ENCODE data around the gene POLE.

POLE gene

DNA sequence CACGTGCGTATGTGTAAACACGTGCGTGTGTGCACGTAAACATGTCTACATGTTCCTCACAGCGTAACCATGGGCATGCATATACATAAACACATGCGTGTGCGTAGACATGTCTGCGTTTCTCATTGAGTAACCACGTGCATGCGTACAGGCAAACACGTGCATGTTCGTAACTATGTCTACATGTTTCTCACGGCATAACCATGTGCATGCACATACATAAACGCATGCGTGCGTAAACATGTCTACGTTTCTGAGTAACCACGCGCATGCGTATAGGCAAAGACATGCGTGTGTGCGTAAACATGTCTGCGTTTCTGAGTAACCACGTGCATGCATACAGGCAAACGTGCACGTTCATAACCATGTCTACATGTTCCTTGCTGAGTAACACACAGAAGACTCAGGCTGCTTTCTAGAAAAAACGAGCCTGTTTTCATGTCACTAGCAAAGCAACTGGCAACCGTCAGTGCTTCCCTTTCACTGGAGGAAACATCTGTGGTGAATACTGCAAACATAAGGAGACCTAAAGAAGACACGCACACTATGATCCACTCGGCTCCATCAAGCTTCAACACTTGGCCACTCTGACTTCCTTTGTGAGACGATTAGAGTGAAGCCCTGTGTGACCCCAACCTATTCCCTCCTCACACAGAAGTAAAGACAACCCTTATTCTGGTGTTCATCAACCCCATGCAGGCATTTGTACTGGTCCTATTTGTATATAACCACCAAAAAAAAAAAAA lies 28.8 kb downstream of the POLE start:
- no peak for DNase-seq (ENCODE audit: extremely low read depth in 1 of 2, low read depth in 1 of 2)

DNA sequence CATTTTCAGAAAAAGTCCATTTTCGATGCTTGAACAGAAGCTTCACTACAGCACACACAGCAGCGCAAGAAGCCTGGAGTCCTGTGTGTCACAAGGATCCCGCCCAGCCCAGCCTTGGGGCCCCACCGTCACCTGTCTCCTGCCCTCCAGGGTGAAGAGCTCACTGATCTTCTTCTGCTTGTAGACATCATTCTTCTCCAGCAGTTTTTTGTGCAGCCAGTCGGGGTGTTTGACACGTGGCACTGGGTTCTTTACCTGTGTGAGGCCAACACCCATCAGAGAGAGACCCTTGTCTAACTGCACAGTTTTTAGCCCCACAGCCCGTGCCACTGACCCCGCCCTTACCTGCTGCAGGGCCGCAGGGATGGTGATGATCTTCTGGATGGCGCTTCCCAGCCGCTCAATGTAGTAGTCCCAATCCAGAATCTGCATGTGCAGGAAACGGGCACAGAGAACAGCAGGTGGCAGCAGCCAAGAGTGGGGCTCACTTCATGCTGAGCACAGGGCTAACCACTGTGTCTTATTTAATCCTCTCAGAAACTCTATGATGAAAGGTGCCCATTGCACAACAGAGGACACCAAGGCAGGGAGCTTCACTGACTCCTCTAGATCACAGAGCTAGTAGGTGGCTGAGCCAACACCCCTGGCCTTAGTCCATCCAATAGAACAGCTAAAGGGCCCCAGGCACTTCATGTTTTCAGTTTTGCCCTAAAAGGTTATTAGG lies 30.0 kb downstream of the POLE start:
- DNase-seq (ENCODE audit: extremely low read depth in 1 of 2, low read depth in 1 of 2), result no peak

DNA sequence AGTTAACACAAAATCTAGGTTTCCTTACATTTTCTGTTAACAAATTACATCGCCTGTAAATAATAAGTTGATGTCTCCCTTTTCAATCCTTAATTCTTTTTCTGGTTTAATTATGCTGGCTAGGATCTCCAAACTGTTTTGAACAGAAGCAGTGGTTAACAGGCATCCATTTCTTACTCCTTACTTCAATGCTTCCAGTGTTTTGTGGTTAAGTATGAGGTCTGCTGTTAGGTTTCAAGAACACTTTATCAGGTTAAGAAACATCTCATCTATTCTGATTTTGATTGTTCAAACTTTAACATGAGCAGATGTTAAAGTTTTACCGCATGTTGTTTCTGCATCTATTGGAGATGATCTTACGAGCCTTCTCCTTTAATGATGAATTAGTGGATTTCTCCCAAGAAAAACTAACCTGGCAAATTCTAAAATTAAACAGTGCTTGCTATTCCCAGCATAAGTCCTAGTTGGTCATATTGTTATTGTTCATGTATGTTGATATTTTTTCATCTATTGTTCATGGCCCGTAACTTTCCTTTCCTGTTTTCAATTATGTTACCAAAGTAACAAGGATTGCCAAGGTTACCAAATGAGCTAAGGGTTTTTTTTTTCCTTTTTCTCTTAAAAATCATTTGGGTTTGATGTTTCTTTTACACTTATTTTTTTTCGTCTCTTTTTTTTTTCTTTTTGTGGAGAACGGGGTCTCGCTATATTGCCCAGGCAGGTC lies 33.4 kb downstream of the POLE start:
- no peak for DNase-seq (ENCODE audit: extremely low read depth in 1 of 2, low read depth in 1 of 2)

DNA sequence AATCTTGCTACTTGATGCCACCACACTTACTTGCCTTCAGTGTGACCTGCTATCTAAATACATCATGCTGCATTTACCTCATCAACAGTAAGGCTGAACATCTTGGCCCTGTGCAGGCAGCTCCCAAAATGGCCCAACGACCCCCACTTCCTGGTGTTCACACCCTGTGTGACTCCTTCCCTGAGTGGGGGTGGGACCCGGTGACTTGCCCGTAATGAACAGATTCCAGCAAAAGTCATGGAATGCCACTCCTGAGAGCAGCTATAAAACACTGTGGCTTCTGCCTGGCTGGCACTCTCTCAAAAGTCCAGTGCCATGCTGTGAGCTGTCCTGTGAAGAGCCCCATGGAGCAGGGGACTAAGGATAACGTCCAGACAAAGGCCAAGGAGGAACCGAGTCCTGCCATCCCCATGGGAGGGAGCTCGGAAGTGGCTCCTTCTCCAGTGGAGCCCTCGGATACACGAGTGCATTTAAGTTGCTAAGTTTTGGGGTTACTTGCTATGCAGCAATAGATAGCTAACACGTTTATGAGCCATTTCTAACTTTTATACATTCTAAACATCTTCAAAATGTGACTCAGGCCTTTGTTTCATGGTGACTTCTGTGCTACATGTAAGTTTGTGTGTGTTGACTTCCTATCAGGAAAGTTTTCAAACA lies 35.6 kb downstream of the POLE start:
- DNase-seq (ENCODE audit: extremely low read depth in 1 of 2, low read depth in 1 of 2), result no peak

DNA sequence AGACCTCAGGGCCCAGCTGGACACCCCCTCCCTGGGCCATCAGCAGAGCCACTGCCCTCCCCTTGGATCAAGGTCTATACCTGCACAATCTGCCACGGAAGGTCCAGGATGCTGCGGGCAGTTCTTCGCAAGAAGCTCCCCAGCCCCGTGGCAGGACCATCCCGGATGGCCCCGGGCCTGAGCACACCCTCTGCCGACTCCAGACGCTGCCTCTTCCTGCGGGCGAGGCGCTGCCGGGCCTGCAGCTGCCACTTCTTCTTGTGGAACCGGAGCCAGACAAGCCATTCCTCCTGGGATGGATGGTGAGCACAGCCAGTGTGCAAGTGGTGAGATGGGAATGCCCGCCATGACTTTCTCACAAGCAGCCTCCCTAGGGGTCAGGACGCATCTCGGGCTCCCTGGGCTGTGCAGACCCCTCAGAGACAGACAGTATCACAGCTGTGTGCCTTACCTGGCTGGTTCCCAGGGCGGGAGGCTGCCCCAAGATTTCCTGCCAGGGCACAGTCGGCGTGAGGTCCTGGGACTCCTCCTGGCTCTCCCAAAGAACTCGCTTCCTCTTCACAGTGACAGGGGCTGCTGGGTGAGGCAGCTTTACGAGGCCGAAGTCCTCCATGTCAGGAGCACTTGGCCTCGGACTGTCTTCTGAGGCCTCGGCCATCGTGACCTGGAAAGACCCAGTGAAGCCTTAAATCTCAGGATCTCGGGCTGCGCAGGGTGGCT lies 37.8 kb downstream of the POLE start:
- no peak for DNase-seq (ENCODE audit: extremely low read depth in 1 of 2, low read depth in 1 of 2)

DNA sequence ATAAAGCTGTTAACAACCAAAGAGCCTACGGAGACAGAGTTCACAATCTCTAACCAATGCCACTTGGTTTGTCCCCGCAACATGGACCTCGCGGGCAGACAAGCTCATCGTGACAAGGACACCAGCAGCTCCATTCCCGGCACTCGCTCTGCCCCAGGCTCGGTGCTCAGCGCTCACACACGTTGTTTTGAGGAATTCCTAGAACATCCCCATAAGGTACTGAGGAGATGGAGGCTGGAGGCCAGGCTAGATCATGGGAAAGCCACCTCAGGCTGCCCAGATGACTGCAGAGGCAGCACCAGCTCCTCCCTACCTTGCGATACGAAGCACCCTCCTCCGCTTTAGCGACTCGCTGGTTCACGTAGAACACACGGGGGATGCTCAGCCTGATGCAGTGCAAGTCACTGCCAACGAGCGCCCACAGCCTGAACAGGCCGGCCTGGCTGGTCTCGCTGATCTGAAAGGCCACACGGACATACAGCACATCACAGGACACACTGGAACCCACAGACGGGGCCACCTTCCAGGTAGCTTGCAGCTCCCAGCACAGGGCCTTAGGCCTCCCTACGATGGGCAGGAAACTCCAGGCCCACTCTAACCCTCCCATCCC lies 38.4 kb downstream of the POLE start:
- DNase-seq (ENCODE audit: extremely low read depth in 1 of 2, low read depth in 1 of 2), result no peak

DNA sequence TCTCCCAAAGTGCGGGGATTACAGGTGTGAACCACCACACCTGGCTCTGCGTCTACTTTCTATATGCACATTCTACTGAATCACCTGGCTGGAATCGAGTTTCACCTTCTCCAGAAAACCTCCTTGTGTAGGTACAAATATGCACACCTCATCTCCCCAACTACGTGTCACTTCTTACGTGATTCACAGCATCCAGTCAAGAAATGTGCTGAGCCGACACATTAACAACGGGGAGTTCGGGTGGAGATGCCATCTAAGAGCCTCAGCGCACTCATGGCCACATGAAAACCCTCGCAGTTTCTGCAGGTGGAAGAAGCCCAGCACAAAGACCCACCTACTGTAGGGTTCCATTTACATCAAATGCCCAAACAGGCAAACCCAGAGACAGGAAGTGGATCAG lies 39.3 kb downstream of the POLE start:
- no peak for DNase-seq (ENCODE audit: extremely low read depth in 1 of 2, low read depth in 1 of 2)

DNA sequence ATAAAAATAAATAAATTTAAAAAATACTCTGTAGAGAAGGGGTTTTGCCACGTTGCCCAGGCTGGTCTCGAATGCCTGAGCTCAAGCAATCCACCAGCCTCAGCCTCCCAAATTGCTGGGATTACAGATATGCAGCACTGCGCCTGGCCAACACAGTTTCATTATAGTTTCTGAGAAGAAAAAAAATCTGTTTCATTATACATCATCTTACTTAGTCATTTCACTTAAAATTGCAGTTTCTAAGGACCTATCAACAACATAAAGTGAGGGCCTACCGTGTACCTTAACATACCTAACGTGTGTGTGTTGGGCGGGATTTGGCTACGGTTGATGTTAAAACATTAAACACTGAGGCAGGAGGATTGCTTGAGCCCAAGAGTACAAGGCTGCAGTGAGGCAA lies 40.3 kb downstream of the POLE start:
- DNase-seq (ENCODE audit: extremely low read depth in 1 of 2, low read depth in 1 of 2), result no peak

DNA sequence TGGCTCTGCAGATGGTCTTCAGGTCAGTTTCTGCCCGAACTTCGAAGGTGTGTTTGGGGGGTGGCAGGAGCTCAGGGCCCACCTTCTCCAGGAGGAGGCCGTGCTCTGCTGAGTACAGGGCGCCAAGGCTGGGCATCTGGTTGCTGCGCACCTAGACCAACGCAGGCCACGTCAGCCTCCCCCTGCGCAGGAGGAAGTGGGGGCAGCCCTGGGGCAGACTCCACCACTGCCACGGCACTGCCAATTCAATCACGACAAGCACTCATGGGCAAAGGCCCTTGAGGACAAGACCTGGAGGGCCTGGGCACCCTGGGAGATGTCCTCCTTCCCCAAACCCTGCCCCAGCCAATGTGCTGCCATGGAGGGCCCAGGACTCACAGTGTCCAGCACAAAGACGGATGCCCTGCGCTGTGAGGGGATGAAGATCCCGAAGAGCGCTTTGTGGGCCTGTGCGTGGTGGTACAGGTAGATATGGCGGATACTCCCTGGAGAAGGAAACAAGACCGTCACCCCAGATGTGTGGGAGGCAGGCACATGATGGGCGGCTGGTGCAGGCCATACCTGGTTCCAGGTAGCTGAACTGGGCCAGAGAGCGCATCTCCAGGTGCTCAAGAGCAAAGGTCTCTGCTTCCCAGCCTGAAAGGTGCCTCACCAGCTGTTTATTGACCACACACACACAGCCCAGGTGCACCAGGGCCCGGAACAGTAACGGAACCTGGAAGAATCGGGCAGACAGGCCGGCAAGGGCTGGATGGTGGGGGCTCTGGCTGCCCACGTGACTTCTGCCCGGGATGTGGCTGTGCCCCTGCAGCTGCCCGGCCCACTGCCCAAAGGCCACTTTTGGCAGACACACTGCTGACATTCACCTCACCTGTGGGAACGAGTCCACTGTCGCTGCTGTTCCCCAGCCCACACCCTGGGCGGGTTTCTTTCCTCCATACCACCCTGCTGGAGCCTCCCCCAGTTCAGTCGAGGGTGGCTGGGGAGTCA lies 44.0 kb downstream of the POLE start:
- DNase-seq (ENCODE audit: extremely low read depth in 1 of 2, low read depth in 1 of 2), result no peak

DNA sequence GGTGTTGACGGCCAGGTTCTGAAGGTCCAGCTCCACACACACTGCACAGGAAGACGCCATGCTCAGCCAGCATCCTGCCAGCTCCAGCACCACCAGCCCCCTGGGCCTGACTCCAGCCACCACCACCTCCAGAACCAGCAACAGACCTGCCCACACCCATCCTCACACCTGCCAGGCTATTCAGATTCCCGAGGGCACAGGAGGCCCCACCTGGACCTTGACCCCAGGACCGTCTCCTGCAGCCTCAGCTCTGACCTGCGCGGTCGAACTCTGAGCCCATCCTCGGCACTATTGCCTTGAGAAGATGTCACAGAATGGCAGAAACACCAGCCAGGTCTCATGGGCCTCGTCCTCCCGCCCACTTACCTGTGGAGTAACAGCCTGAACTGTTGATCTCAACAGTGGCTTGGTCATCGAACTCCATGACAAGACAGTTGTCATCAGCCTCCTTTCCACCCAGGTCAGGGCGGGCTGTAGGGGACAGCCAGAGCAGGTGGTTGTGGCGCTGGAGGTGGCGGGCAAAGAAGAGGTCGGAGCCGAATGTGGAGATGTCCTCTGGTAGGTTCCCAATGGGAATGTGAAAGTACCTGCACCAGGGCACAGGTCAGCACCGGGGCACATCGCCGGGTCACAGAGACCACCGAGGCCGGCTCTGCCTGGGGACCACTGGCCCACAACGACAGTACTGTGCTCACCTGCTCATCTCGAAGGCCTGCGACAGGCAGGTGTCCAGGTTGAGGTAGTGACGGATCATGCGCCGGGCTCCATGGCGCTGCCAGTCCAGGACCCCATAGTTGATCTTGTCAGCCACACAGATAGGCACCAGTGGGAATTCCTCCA lies 45.1 kb downstream of the POLE start:
- no peak for DNase-seq (ENCODE audit: extremely low read depth in 1 of 2, low read depth in 1 of 2)

DNA sequence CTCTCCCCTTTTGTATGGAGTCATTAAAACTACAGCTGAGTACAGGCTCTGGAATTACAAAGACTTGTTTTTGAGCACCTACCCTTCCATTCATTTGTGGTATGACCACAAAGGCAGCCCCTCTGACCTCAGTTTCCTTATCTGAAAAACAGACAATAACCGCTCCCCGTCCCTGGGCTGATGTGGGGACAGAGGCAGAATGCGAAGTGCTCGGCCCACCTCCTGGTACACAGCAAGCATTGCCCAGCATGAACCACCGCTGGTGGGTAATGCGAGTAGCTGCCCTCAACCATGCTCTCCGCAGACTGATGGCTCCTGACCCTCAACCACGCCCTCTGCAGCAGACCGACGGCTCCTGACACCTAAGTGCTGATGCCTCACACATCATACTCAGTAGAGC lies 46.2 kb downstream of the POLE start:
- DNase-seq (ENCODE audit: extremely low read depth in 1 of 2, low read depth in 1 of 2), result no peak

DNA sequence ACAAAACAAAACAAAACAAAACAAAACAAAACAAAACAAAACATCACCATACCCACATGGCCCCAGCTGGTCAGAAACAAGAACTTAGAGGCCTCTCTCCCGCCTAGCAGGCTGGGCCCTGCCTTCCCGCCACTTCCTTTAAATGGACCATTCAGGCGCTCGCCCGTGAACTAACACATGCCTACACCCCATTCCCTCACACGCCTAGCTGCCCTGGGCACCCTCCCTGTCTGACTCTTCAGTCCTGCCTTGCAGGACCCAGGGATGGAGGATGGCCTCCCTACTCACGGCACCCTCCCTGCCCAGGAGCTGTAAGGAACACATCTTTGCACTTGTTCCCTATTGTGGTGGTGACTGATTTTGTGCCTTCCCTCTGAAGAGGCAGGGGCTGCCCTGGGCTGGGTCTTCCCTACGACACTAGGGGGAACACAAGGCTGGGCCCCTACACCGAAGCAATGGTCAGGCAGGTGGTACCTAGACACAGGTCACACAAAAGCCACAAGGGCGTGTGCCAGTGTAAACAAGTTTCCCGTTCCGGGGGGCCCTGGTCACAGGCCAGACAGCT lies 47.1 kb downstream of the POLE start:
- no peak for DNase-seq (ENCODE audit: extremely low read depth in 1 of 2, low read depth in 1 of 2)

DNA sequence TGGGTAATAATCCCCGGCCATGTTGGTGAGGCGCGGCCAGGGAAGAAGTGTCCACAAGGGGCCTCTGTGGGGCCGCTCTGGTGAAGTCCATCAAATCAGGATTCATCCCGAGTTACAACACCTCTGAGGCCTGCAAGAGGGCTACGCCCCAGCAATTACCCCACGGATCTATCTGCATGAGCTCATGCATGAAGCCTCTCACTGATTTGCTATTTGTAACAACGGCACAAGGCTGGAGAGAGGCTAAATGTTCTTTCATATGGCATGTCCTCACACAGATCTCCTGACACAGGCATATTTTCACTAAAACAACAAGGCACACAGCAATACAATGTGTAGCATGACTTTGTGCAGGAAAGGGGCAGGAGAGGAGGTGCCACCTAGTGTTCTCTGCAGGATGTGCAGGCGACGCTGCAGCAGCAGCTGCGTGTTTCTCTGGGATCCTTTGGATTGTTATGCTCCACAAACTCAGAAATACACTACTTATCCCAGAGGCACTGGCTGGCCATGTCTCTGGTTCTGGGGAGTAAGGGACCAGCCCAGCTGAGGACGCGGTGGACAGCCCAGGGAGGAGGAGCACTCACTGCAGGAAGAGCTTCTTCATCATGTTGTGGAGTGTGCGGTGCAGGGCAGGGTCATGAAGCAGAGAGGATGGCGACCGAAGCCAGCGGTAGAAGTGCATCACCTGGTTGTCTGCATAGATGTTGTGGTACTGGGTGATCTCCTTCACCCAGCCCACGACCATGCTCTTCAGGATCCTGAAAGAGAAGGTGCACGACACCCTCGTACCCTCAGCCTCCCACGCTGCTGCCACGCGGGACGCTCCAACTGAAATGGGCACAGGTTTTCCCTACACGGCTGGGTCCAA lies 48.4 kb downstream of the POLE start:
- DNase-seq (ENCODE audit: extremely low read depth in 1 of 2, low read depth in 1 of 2), result no peak

DNA sequence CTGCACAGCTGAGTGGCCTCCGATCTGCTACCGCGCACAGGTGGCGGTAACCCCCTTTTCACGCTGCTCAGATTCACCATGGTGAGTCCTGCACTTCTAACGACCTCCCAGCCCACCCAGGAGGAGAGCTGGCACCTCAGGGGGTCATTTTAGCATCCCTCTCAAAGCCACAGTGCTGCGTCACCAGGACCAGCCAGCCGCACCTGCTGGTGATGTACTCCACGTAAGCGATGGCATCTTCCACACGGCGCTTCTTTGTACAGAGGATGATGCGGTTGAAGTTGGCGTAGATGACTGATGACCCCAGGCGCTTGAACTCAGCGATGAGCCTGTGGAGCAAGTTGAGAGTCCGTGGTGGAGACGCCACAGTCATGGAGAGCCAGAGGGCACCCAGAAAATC lies 49.3 kb downstream of the POLE start:
- no peak for DNase-seq (ENCODE audit: extremely low read depth in 1 of 2, low read depth in 1 of 2)

DNA sequence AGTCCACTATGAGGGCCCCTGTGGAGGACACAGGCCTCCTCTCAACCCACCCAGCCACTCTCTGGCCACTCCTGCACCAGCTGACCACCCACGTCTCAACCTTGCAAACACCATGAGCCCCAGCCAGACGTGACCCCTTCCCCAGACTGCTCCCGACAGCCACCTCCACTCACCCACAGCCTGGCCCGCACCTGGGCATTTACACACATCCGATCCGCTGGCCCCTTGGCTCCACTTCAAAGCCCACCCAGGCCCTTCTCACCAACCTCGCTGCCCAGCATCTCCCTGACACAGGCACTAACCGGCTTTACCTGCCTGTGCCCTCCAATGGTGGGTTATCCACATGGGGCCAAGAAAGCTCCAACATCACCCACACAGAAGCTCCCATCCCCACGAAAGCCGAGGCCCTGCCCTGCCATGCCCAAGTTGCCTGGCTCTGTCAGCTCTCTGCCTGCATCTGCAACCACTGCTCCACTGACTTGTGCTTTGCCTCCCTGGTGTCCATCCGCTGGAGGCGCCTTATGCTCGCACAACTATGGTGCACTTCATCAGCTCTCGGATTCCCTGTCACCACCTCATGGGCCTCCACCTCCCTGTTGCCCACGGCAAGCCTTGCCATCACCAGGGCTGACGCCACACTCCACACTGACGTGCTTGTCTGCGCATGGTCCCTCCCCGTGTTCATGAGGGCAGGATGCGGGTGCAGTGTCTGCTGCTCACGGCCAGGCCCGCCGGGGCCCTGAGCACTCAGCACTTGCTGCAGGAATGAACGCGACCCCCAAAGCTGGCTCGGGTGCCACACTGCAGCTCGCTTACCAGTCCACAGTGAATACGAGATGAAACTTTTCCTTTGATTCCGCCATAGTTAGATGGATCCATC lies 51.8 kb downstream of the POLE start:
- no peak for DNase-seq (ENCODE audit: extremely low read depth in 1 of 2, low read depth in 1 of 2)

DNA sequence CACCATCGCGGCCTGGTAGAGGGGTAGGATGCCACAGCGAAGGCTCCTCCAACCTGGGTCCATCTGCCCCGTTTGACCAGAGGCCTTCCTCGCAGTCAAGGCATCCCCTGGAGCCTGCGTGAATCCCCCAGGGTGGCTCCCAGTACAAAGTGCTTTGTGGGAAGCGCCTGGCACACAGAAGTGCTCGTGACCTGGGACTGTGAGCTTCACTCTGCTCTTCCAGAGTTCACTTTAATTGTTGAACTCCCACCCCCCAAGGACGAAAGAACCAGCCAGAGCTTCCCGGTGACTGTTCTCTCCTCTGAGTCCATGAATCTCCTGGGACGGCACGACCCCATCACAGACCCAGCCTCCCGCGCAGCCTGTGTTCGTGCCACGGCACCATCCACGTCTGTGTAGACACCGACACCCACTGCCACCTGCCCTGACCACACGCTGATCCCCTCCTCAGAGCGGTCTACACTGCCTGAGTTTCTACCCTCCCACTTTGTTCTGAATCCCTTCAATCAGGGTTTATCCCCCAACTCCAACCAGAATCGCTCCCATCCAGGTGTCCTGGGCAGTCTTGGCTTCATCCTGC lies 52.6 kb downstream of the POLE start:
- DNase-seq (ENCODE audit: extremely low read depth in 1 of 2, low read depth in 1 of 2), result no peak
